ENCODE data around the gene CDC25B. TPM values are rescaled to one million over a fixed set of nuclear protein-coding genes. Genes with fewer than 3 reads are reported as not detected.

Gene CDC25B
- total RNA-seq, 1 experiment from 2014 or later = 223 TPM

GRCh38 chr20:3751305-3751674 lies 44.8 kb upstream of the CDC25B start (continued):
- no peak for TF ChIP-seq POLR2AphosphoS5 (IDR thresholded peaks at IDR 0.05; ENCODE audit: low read depth, low read length)

- Histone ChIP-seq H3K9ac (ENCODE audit: low read length) (no peak overlapping the region), H3K4me1 (ENCODE audit: control insufficient read depth in 1 of 2, insufficient read depth in 2 of 2, low read length in 2 of 2) (peaks cover 0 to 8% of the 10 kb centered on the region in 2 experiments; a peak in 1 of 4 replicates), H3K36me3 (ENCODE audit: control insufficient read depth in 1 of 2, insufficient read depth in 2 of 2, low read length in 2 of 2) (peaks cover 6 to 23% of the 10 kb centered on the region in 2 experiments; a peak in 3 of 4 replicates), H3K27me3 (ENCODE audit: insufficient read depth, low read length) (no peaks in the 10 kb centered on the region), H2AFZ (ENCODE audit: low read depth, low read length, poor library complexity, severe bottlenecking) (no peak overlapping the region), H3K4me3 (replicated peaks in 1 of 2; ENCODE audit: low read depth in 1 of 2, low read length in 2 of 2) (no peak overlapping the region), H3K4me2 (ENCODE audit: low read length) (no peak overlapping the region), H4K20me1 (ENCODE audit: insufficient read depth) (no peaks in the 10 kb centered on the region), H3K9me2 (ENCODE audit: insufficient read depth) (no peaks in the 10 kb centered on the region), H3K9me3 (ENCODE audit: control insufficient read depth in 1 of 2, insufficient read depth in 1 of 2, low read depth in 1 of 2, low read length in 2 of 2) (no peaks in the 10 kb centered on the region), H3K79me2 (ENCODE audit: insufficient read depth, low read length) (0 out of 2 replicates have a peak, but pooled peaks cover 2% of the 10 kb centered on the region), H3K27ac (ENCODE audit: low read depth, low read length) (no peak overlapping the region)
- DNase-seq (ENCODE audit: low read depth, low spot score) (no peak), ATAC-seq (no peak)
- ChIA-PET CTCF (interaction anchor here (1.8 kb wide), 1 partner anchor 103 kb away, joined by 8 read pairs; no protein-coding TSS in a partner anchor), POLR2A (no interaction called here), RAD21 (ENCODE audit: low non-redundant PET in 1 of 2, low total read pairs in 2 of 2, uncharacterized antibody in 2 of 2, unreplicated experiment in 2 of 2) (interaction anchor here in 1 of 2 experiments (1.7 kb wide), 1 partner anchor 66 kb away, joined by 3 read pairs; no protein-coding TSS in a partner anchor)
- no TSS peak for BruUV-seq (replicated peaks)
- intact Hi-C loops (cut with micrococcal nuclease) = no loop called here
- TF ChIP-seq ZBTB33 (IDR thresholded peaks at IDR 0.05; ENCODE audit: extremely low read depth, insufficient replicate concordance, low read length) = no peak
- no peak for TF ChIP-seq POLR2A (IDR thresholded peaks at IDR 0.05; ENCODE audit: borderline replicate concordance, extremely low read depth, insufficient read depth, insufficient read length)
- no peak for TF ChIP-seq ZFX (IDR thresholded peaks at IDR 0.05)
- TF ChIP-seq ZNF274 (IDR thresholded peaks at IDR 0.05; ENCODE audit: low read depth, low read length) = no peak
- TF ChIP-seq ATF3 (IDR thresholded peaks at IDR 0.05) = no peak
- no peak for TF ChIP-seq JUND (IDR thresholded peaks at IDR 0.05)
- no peak for TF ChIP-seq EZH2phosphoT487 (IDR thresholded peaks at IDR 0.05; ENCODE audit: borderline replicate concordance)
- TF ChIP-seq YY1 (IDR thresholded peaks at IDR 0.05; ENCODE audit: extremely low read depth, insufficient replicate concordance, low read depth, low read length) = no peak
- TF ChIP-seq CTCF (IDR thresholded peaks at IDR 0.05 in 2 of 3, conservative IDR thresholded peaks at IDR 0.05 in 1 of 3; ENCODE audit: borderline replicate concordance in 1 of 3, insufficient read depth in 1 of 3, low read depth in 2 of 3, low read length in 2 of 3) = no peak
- no peak for TF ChIP-seq TCF7L2 (IDR thresholded peaks at IDR 0.05; ENCODE audit: borderline replicate concordance, extremely low read depth, insufficient read depth, insufficient read length)
- TF ChIP-seq FOSL1 (IDR thresholded peaks at IDR 0.05; ENCODE audit: low read depth) = no peak
Observed at GRCh38 chr20:3751675-3752385, 44.3 kb upstream of the CDC25B start.

Measured in HCT116 (cell line).